ENCODE measurements around the gene CCL15. TPM values are rescaled to one million over a fixed set of nuclear protein-coding genes. Genes with fewer than 3 reads are reported as not detected.

CCL15 gene
- total and polyA plus RNA-seq, 2 of the 13 experiments (the other 11 are each of a cell fraction or from before 2014, with no cell fraction given): 29.2 to 45.9 TPM

- TF ChIP-seq NPAS2 (CRISPR knock-in tag; IDR thresholded peaks at IDR 0.05; ENCODE audit: borderline replicate concordance) (no peak), NCOA2 (CRISPR knock-in tag; IDR thresholded peaks at IDR 0.05) (0 out of 2 replicates have a peak, but pooled peaks have one; percentile 10), TBP (CRISPR knock-in tag; IDR thresholded peaks at IDR 0.05) (no peak), ZNF280D (CRISPR knock-in tag; IDR thresholded peaks at IDR 0.05) (no peak), NFKB2 (CRISPR knock-in tag; IDR thresholded peaks at IDR 0.05; ENCODE audit: borderline replicate concordance) (no peak), MED13 (CRISPR knock-in tag; IDR thresholded peaks at IDR 0.05) (no peak), USF2 (IDR thresholded peaks at IDR 0.05; ENCODE audit: low read depth, low read length) (no peak), USF2 (CRISPR knock-in tag; IDR thresholded peaks at IDR 0.05; ENCODE audit: borderline replicate concordance) (no peak), PAWR (CRISPR knock-in tag; IDR thresholded peaks at IDR 0.05; ENCODE audit: borderline replicate concordance) (no peak), PREB (CRISPR knock-in tag; IDR thresholded peaks at IDR 0.05) (no peak), DNMT1 (CRISPR knock-in tag; IDR thresholded peaks at IDR 0.05) (no peak), PCBP2 (optimal IDR thresholded peaks at IDR 0.05; ENCODE audit: low read depth, low read length, poor library complexity, severe bottlenecking) (no peak), RFXANK (CRISPR knock-in tag; IDR thresholded peaks at IDR 0.05) (no peak), SRY (CRISPR knock-in tag; IDR thresholded peaks at IDR 0.05) (0 out of 2 replicates have a peak, but pooled peaks have one; percentile 36), IRF2 (CRISPR knock-in tag; IDR thresholded peaks at IDR 0.05) (no peak), U2AF1 (optimal IDR thresholded peaks at IDR 0.05; ENCODE audit: low read depth, low read length) (no peak), ZNF292 (CRISPR knock-in tag; IDR thresholded peaks at IDR 0.05; ENCODE audit: borderline replicate concordance, low read depth) (no peak), ZSCAN31 (CRISPR knock-in tag; IDR thresholded peaks at IDR 0.05; ENCODE audit: low read depth) (no peak), ZNF503 (CRISPR knock-in tag; IDR thresholded peaks at IDR 0.05) (no peak), MYC (CRISPR knock-in tag; IDR thresholded peaks at IDR 0.05; ENCODE audit: borderline replicate concordance) (no peak), SIX1 (CRISPR knock-in tag; IDR thresholded peaks at IDR 0.05; ENCODE audit: borderline replicate concordance) (no peak), BRCA1 (CRISPR knock-in tag; IDR thresholded peaks at IDR 0.05) (no peak)
Measured at GRCh38 chr17:35981246-35981645, 20.1 kb downstream of the CCL15 start, which contains the start of gene CCL16 (continued).
